HepG2 (cell line): Measurements from ENCODE around the gene GJA3. TPM values are rescaled to one million over a fixed set of nuclear protein-coding genes. Genes with fewer than 3 reads are reported as not detected.

Experiments used
- CSRNP2 ChIP-seq: sonication (generic); formaldehyde crosslinking; conservative IDR thresholded peaks from 2 replicates; pipeline ENCODE4 v1.8.0; 2022; ENCODE audit warnings: low read depth, missing genetic modification reagents
- LCORL ChIP-seq, 2 experiments: fragments of 450-650 bp in 1 of 2; sonication (generic) in 1 of 2; formaldehyde crosslinking in 1 of 2; IDR thresholded peaks; 2 replicates each; pipeline versions ENCODE4 v1.5.0 to v1.6.1; 2017 to 2020; ENCODE audit warnings: antibody characterized with exemption in 1 of 2, missing genetic modification reagents in 1 of 2
- NR3C1 ChIP-seq: sonication (generic); formaldehyde crosslinking; IDR thresholded peaks from 2 replicates; pipeline ENCODE4 v1.4.0; 2020; ENCODE audit warnings: missing genetic modification reagents
- PITX1 ChIP-seq: sonication (generic); formaldehyde crosslinking; IDR thresholded peaks from 2 replicates; pipeline ENCODE4 v1.5.1; 2020; ENCODE audit warnings: mild to moderate bottlenecking, missing genetic modification reagents
- SALL1 ChIP-seq: sonication (generic); formaldehyde crosslinking; IDR thresholded peaks from 2 replicates; pipeline ENCODE4 v1.8.0; 2022; ENCODE audit warnings: mild to moderate bottlenecking, missing genetic modification reagents
- SOX6 ChIP-seq, 2 experiments: fragments of 450-650 bp in 1 of 2; sonication (generic) in 1 of 2; formaldehyde crosslinking in 1 of 2; IDR thresholded peaks; 2 replicates each; pipeline versions ENCODE4 v1.4.0 to v1.6.1; 2017 to 2020; ENCODE audit warnings: antibody characterized with exemption in 1 of 2, mild to moderate bottlenecking in 1 of 2, missing genetic modification reagents in 1 of 2
- TRIM22 ChIP-seq: fragments of 450-650 bp; IDR thresholded peaks from 2 replicates; pipeline ENCODE4 v1.6.1; 2017
- ZBTB40 ChIP-seq, 2 experiments: fragments of 450-650 bp in 1 of 2; sonication (generic) in 1 of 2; formaldehyde crosslinking in 1 of 2; IDR thresholded peaks; 2 replicates each; pipeline versions ENCODE4 v1.6.1 to v1.8.0; 2016 to 2022; ENCODE audit warnings: antibody characterized with exemption in 1 of 2, mild to moderate bottlenecking in 1 of 2, missing genetic modification reagents in 1 of 2
- ZNF235 ChIP-seq: sonication (generic); formaldehyde crosslinking; IDR thresholded peaks from 2 replicates; pipeline ENCODE4 v1.8.1; 2023; ENCODE audit warnings: mild to moderate bottlenecking, missing genetic modification reagents, borderline replicate concordance
- ZNF563 ChIP-seq: sonication (generic); formaldehyde crosslinking; IDR thresholded peaks from 2 replicates; pipeline ENCODE4 v1.8.0; 2022; ENCODE audit warnings: mild to moderate bottlenecking, moderate library complexity, missing genetic modification reagents
- ZZZ3 ChIP-seq: sonication (generic); formaldehyde crosslinking; IDR thresholded peaks from 2 replicates; pipeline ENCODE4 v1.4.0; 2020; ENCODE audit warnings: missing genetic modification reagents, mild to moderate bottlenecking, borderline replicate concordance
- polyA plus RNA-seq, 8 experiments: library from polyadenylated mRNA; depleted of rRNA in 3 of 8; stranded (reverse) in 7 of 8; unstranded in 1 of 8; fragments of >200 nt; fragmentation: Illumina TruSeq in 4 of 8; extraction: Trizol in 4 of 8; gene quantifications; 2 replicates each; pipeline versions ENCODE4 v1.2.1 to v1.2.3, GENCODE V29; 2011 to 2016; ENCODE audit warnings: low read depth in 4 of 8, missing spikeins in 1 of 8, mixed read lengths in 1 of 8; ENCODE audit not compliant: insufficient read depth in 1 of 8
- total RNA-seq, 5 experiments: library from RNA; depleted of rRNA; stranded (reverse); fragments of >200 nt; fragmentation: Illumina TruSeq; extraction: Trizol; gene quantifications; 2 replicates each; pipeline ENCODE4 v1.2.3, GENCODE V29; 2016; ENCODE audit warnings: low read depth in 1 of 5
- TF ChIP-seq, protein P1 (sequence below): sonication (generic); formaldehyde crosslinking; IDR thresholded peaks from 2 replicates; pipeline ENCODE4 v1.4.0; 2020; ENCODE audit warnings: missing genetic modification reagents

GJA3 gene
- total and polyA plus RNA-seq, 2 of the 13 experiments (the other 11 are each of a cell fraction or from before 2014, with no cell fraction given), result 0.04 TPM

DNA sequence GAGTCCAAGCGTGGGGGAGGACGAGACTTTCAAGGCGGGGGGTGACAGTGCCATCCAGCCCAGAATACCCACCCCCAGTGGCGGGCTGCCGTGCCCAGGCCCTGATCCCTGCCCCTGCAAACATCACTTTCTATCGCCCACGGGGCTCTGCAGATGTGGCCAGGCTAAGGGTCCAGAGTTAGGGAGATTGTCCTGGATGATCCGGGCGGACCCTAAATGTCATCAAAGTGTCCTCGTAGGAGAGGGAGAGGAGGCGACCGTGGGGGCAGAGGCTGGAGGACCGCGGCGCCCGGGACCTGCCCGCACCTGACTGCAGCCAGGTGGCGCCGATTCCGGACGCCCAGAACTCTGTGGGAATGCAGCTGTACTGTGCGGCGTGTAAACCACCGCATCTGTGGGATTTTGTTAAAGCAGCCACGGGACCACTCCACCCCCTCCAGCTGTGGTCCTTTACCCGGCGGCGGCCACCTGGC is 32.4 kb downstream of the GJA3 start (continued):
- TF ChIP-seq ZBTB40 (IDR thresholded peaks at IDR 0.05) (no peak), ZBTB40 (CRISPR knock-in tag; IDR thresholded peaks at IDR 0.05) (no peak), NR3C1 (CRISPR knock-in tag) (no peak), LCORL (IDR thresholded peaks at IDR 0.05) (no peak), LCORL (CRISPR knock-in tag; IDR thresholded peaks at IDR 0.05) (no peak), SOX6 (IDR thresholded peaks at IDR 0.05) (no peak), SOX6 (CRISPR knock-in tag; IDR thresholded peaks at IDR 0.05) (no peak; the same call in 1 of the 2 replicates), ZZZ3 (no peak), ZNF563 (CRISPR knock-in tag) (no peak), CSRNP2 (CRISPR knock-in tag) (no peak), PITX1 (CRISPR knock-in tag) (peak; percentile 16; the same call in 1 of the 2 replicates), ZNF235 (CRISPR knock-in tag) (peak; percentile 21; the same call in 1 of the 2 replicates), TRIM22 (no peak), SALL1 (CRISPR knock-in tag) (peak; percentile 27; the same call in 1 of the 2 replicates)
- TF ChIP-seq, protein P1, sequence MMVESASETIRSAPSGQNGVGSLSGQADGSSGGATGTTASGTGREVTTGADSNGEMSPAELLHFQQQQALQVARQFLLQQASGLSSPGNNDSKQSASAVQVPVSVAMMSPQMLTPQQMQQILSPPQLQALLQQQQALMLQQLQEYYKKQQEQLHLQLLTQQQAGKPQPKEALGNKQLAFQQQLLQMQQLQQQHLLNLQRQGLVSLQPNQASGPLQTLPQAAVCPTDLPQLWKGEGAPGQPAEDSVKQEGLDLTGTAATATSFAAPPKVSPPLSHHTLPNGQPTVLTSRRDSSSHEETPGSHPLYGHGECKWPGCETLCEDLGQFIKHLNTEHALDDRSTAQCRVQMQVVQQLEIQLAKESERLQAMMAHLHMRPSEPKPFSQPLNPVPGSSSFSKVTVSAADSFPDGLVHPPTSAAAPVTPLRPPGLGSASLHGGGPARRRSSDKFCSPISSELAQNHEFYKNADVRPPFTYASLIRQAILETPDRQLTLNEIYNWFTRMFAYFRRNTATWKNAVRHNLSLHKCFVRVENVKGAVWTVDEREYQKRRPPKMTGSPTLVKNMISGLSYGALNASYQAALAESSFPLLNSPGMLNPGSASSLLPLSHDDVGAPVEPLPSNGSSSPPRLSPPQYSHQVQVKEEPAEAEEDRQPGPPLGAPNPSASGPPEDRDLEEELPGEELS (CRISPR knock-in tag), result peak; percentile 22; the same call in 1 of the 2 replicates
